ENCODE data around the gene SH2D2A.

SH2D2A gene

DNA sequence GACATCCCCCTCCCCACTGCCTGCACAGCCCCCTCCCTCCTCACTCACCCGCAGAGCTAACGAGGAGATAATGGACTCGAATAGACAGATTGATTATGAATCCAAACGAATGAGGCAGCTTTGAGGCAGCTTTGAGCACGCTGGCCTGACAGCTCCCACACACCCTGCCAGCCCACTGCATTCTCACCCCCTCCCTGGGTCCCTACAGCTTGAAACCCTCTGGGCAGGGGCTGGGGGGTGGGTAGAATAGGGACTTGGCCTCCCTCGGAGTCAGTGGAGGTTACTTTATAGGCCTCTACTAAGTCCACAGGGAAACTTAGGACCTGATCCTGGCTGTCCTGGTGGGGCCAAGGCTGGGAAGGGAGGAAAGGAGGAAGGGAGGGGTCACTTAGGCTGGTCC is 45.9 kb upstream of the SH2D2A start:
- Histone ChIP-seq H3K36me3 (ENCODE audit: insufficient read depth, low read length) (no peaks in the 10 kb centered on the region), H2AFZ (ENCODE audit: low read length) (no peak overlapping the region), H3K4me3 (ENCODE audit: low read depth, low read length, poor library complexity, severe bottlenecking) (no peak overlapping the region), H3K79me2 (ENCODE audit: insufficient read depth, low read length) (no peaks in the 10 kb centered on the region), H3K9ac (ENCODE audit: low read length) (no peak overlapping the region), H3F3A (ENCODE audit: insufficient read depth, low read length) (no peaks in the 10 kb centered on the region), H3K27me3 (ENCODE audit: insufficient read depth, low read length) (0 out of 2 replicates have a peak, but pooled peaks cover 10% of the 10 kb centered on the region), H3K9me2 (ENCODE audit: low read depth, low read length) (no peaks in the 10 kb centered on the region), H3K4me2 (ENCODE audit: low read length) (no peak overlapping the region), H4K20me1 (ENCODE audit: insufficient read depth, low read length) (no peaks in the 10 kb centered on the region), H3K4me1 (ENCODE audit: insufficient read depth, low read length, severe bottlenecking) (peaks cover 5% of the 10 kb centered on the region), H3K27ac (ENCODE audit: low read depth, low read length, poor library complexity, severe bottlenecking) (no peak overlapping the region), H3K9me3 (ENCODE audit: low read length) (no peaks in the 10 kb centered on the region)
- TF ChIP-seq EZH2 (IDR thresholded peaks at IDR 0.05; ENCODE audit: borderline replicate concordance, low read length), result no peak
- TF ChIP-seq, protein P1, sequence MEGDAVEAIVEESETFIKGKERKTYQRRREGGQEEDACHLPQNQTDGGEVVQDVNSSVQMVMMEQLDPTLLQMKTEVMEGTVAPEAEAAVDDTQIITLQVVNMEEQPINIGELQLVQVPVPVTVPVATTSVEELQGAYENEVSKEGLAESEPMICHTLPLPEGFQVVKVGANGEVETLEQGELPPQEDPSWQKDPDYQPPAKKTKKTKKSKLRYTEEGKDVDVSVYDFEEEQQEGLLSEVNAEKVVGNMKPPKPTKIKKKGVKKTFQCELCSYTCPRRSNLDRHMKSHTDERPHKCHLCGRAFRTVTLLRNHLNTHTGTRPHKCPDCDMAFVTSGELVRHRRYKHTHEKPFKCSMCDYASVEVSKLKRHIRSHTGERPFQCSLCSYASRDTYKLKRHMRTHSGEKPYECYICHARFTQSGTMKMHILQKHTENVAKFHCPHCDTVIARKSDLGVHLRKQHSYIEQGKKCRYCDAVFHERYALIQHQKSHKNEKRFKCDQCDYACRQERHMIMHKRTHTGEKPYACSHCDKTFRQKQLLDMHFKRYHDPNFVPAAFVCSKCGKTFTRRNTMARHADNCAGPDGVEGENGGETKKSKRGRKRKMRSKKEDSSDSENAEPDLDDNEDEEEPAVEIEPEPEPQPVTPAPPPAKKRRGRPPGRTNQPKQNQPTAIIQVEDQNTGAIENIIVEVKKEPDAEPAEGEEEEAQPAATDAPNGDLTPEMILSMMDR (IDR thresholded peaks at IDR 0.05; ENCODE audit: low read length), result no peak

DNA sequence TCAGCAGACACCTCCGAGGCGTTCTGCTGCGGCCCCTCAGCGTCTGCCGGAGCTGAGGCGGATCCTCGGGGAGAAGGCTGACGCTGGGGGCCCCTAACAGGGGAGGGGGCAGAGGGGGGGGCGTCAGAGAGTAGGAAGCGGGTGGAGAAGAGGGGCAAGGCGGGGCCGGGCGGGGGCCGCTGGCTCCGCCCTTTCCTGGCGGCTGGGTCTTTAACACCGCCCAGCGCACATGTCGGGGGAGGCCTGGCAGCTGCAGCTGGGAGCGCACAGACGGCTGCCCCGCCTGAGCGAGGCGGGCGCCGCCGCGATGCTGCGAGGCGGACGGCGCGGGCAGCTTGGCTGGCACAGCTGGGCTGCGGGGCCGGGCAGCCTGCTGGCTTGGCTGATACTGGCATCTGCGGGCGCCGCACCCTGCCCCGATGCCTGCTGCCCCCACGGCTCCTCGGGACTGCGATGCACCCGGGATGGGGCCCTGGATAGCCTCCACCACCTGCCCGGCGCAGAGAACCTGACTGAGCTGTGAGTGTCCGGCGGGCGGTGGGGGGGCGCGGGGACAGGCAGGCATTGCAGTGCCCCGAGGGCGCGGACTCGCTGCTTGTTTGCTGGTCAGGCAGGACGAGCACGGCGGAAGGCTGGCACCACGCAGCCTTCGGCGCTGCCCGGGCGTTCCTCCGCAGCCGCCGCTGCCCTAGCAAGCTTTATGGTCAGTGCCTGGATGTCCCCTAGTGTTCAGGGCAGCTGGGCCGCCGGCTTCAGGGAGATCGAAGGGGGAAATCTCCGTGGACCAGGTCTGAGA is 44.2 kb upstream of the SH2D2A start, which contains the start of gene NTRK1:
NTRK1 (plus strand) TSS at position 238 of the 796 bp plus-strand sequence; CDS start at position 308, 70 bp downstream.
- Histone ChIP-seq H3K36me3 (ENCODE audit: insufficient read depth, low read length) (no peaks in the 10 kb centered on the region), H3K27ac (ENCODE audit: low read depth, low read length, poor library complexity, severe bottlenecking) (no peak within 1 kb of the TSS), H3K4me2 (ENCODE audit: low read length) (peak within 1 kb of the TSS; percentile 52; the same call in 1 of the 2 replicates), H3K4me1 (ENCODE audit: insufficient read depth, low read length, severe bottlenecking) (peaks cover 5% of the 10 kb centered on the region), H3K9ac (ENCODE audit: low read length) (no peak within 1 kb of the TSS; the same call in 1 of the 2 replicates), H3K4me3 (ENCODE audit: low read depth, low read length, poor library complexity, severe bottlenecking) (peak within 1 kb of the TSS; percentile 44), H3K9me3 (ENCODE audit: low read length) (no peaks in the 10 kb centered on the region), H2AFZ (ENCODE audit: low read length) (no peak within 1 kb of the TSS), H3K79me2 (ENCODE audit: insufficient read depth, low read length) (no peaks in the 10 kb centered on the region), H3K27me3 (ENCODE audit: insufficient read depth, low read length) (0 out of 2 replicates have a peak, but pooled peaks cover 10% of the 10 kb centered on the region), H3F3A (ENCODE audit: insufficient read depth, low read length) (no peaks in the 10 kb centered on the region), H4K20me1 (ENCODE audit: insufficient read depth, low read length) (no peaks in the 10 kb centered on the region), H3K9me2 (ENCODE audit: low read depth, low read length) (no peaks in the 10 kb centered on the region)
- TF ChIP-seq, protein P1 (IDR thresholded peaks at IDR 0.05; ENCODE audit: low read length), result no peak
- TF ChIP-seq EZH2 (IDR thresholded peaks at IDR 0.05; ENCODE audit: borderline replicate concordance, low read length), result no peak

DNA sequence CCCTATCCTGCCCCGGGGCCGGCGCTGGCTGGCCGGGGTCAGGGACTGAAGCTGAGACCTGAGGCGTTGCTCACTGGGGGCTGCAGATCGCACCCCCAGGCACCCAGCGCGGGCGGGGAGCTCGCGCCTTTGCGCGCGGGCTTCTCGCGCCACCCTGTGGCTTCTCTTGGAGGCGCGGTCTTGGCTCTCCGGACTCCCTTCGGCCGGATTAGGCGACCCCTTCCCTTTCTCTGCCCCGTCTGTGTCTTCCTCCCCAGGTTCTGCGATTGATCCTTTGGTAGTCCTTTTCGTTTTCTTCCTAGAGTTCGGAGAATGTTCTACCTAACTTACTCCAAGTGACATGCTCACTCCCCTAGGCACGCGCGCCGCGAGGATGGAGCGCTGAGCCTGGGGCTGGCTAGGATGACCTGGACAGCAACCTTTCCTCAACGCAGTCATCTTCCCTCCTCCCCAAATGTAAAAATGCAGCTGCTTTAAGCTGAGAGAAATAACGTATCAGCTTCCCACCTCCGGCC is 43.5 kb upstream of the SH2D2A start:
- Histone ChIP-seq H3F3A (ENCODE audit: insufficient read depth, low read length) (no peaks in the 10 kb centered on the region), H2AFZ (ENCODE audit: low read length) (no peak overlapping the region), H3K9me3 (ENCODE audit: low read length) (no peaks in the 10 kb centered on the region), H3K4me1 (ENCODE audit: insufficient read depth, low read length, severe bottlenecking) (peaks cover 5% of the 10 kb centered on the region), H3K9me2 (ENCODE audit: low read depth, low read length) (no peaks in the 10 kb centered on the region), H3K9ac (ENCODE audit: low read length) (no peak overlapping the region; the same call in 1 of the 2 replicates), H3K36me3 (ENCODE audit: insufficient read depth, low read length) (no peaks in the 10 kb centered on the region), H4K20me1 (ENCODE audit: insufficient read depth, low read length) (no peaks in the 10 kb centered on the region), H3K27ac (ENCODE audit: low read depth, low read length, poor library complexity, severe bottlenecking) (no peak overlapping the region), H3K4me2 (ENCODE audit: low read length) (peak overlapping the region; percentile 52; the same call in 1 of the 2 replicates), H3K27me3 (ENCODE audit: insufficient read depth, low read length) (0 out of 2 replicates have a peak, but pooled peaks cover 10% of the 10 kb centered on the region), H3K79me2 (ENCODE audit: insufficient read depth, low read length) (no peaks in the 10 kb centered on the region), H3K4me3 (ENCODE audit: low read depth, low read length, poor library complexity, severe bottlenecking) (peak overlapping the region; percentile 44)
- TF ChIP-seq EZH2 (IDR thresholded peaks at IDR 0.05; ENCODE audit: borderline replicate concordance, low read length), result no peak
- TF ChIP-seq, protein P1 (IDR thresholded peaks at IDR 0.05; ENCODE audit: low read length), result peak; percentile 76
